ENCODE results near the gene PLAGL1. TPM values are rescaled to one million over a fixed set of nuclear protein-coding genes. Genes with fewer than 3 reads are reported as not detected.

Gene PLAGL1
- total and polyA plus RNA-seq, 2 donors (not counting 1 experiment from before 2014, with no cell fraction given): 23.6 to 36.0 TPM

GRCh38 chr6:143986463-143987065 lies 21.5 kb downstream of the PLAGL1 start:
- TF ChIP-seq EZH2 (IDR thresholded peaks at IDR 0.05; ENCODE audit: borderline replicate concordance, insufficient read depth, low read depth, low read length, poor library complexity, severe bottlenecking) (no peak), CTCF (IDR thresholded peaks at IDR 0.05) (no peak)
- intact Hi-C loops (cut with micrococcal nuclease): no loop called here
- H3K9me3 ChIP-seq (ENCODE audit: control extremely low read depth in 1 of 3, control insufficient read depth in 2 of 3, insufficient read depth in 1 of 3, low read length in 2 of 3): peaks cover 0 to 2% (median 0%) of the 10 kb centered on the region in 3 donors
- no peak overlapping the region for H3K4me2 ChIP-seq (replicated peaks; ENCODE audit: low read depth, low read length, poor library complexity, severe bottlenecking)
- no peaks in the 10 kb centered on the region for H3K36me3 ChIP-seq (replicated peaks in 1 of 2; ENCODE audit: control extremely low read depth in 1 of 2, control insufficient read depth in 1 of 2, extremely low read depth in 1 of 2, insufficient read depth in 2 of 2, low read length in 1 of 2)
- no peaks in the 10 kb centered on the region for H3K4me1 ChIP-seq (ENCODE audit: control insufficient read depth in 2 of 2, insufficient read depth in 2 of 2, low read length in 2 of 2)
- peaks cover 3% of the 10 kb centered on the region for H3K9me3 Mint-ChIP-seq (ENCODE audit: insufficient read depth)
- no peak overlapping the region for H3K27ac ChIP-seq (ENCODE audit: low read length in 2 of 2)
- H3K9ac ChIP-seq (ENCODE audit: low read length): no peak overlapping the region
- ChIA-PET CTCF (interaction anchor here (1.7 kb wide), 1 partner anchor 47 kb away, joined by 7 read pairs; no protein-coding TSS in a partner anchor), POLR2A (no interaction called here)
- no peaks in the 10 kb centered on the region for H4K20me1 ChIP-seq (ENCODE audit: control insufficient read depth, insufficient read depth, low read length, poor library complexity, severe bottlenecking)
- H3K4me3 Mint-ChIP-seq: no peak overlapping the region
- no peaks in the 10 kb centered on the region for H3K79me2 ChIP-seq (ENCODE audit: control insufficient read depth, insufficient read depth, low read length)
- H3K4me3 ChIP-seq (ENCODE audit: control extremely low read depth in 1 of 5, extremely low read depth in 1 of 5, insufficient read depth in 1 of 5, low read depth in 2 of 5, low read length in 4 of 5): no peak overlapping the region
- 100% methylated on average over 1 of the region's 5 CpGs for WGBS (ENCODE audit: insufficient coverage)
- H3K4me1 Mint-ChIP-seq: no peaks in the 10 kb centered on the region
- no peaks in the 10 kb centered on the region for H3K27me3 Mint-ChIP-seq
- ATAC-seq (ENCODE audit: low read depth) (no peak), DNase-seq (no peak)
- H2AFZ ChIP-seq (ENCODE audit: insufficient read depth, low read depth, low read length, poor library complexity, severe bottlenecking): no peak overlapping the region
- no peak overlapping the region for H3K27ac Mint-ChIP-seq
- no peaks in the 10 kb centered on the region for H3K27me3 ChIP-seq (replicated peaks in 1 of 4; ENCODE audit: control extremely low read depth in 1 of 4, control insufficient read depth in 3 of 4, insufficient read depth in 4 of 4, low read length in 3 of 4)

DNA sequence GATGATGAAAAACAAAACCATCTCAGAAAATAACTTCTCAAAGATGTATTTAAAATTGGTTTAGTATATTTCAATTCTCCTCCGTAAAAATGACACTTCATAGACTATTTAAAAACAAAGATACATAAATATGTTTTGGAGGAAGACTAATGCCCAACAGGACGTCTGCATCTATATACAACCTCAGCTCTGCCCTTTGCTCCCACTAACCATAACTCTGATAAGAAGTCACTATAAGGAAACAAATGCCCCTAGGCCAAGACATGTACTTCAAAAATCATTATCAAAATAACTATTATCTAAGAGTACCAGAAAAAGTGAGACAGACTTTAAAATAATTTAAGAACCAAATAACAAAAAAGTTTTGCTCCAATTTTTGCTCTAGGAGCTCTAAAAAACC lies 23.4 kb downstream of the PLAGL1 start:
- no peaks in the 10 kb centered on the region for H3K79me2 ChIP-seq (ENCODE audit: control insufficient read depth, insufficient read depth, low read length)
- H3K27me3 Mint-ChIP-seq: no peaks in the 10 kb centered on the region
- DNase-seq: no peak
- no peaks in the 10 kb centered on the region for H3K27me3 ChIP-seq (replicated peaks in 1 of 4; ENCODE audit: control extremely low read depth in 1 of 4, control insufficient read depth in 3 of 4, insufficient read depth in 4 of 4, low read length in 3 of 4)
- intact Hi-C loops (cut with micrococcal nuclease): no loop called here
- TF ChIP-seq EZH2 (IDR thresholded peaks at IDR 0.05; ENCODE audit: borderline replicate concordance, insufficient read depth, low read depth, low read length, poor library complexity, severe bottlenecking) (no peak), CTCF (IDR thresholded peaks at IDR 0.05) (no peak)
- H3K27ac Mint-ChIP-seq: no peak overlapping the region
- H3K4me2 ChIP-seq (replicated peaks; ENCODE audit: low read depth, low read length, poor library complexity, severe bottlenecking): no peak overlapping the region
- H2AFZ ChIP-seq (ENCODE audit: insufficient read depth, low read depth, low read length, poor library complexity, severe bottlenecking): no peak overlapping the region
- H3K9me3 Mint-ChIP-seq (ENCODE audit: insufficient read depth): peaks cover 3% of the 10 kb centered on the region
- H3K4me3 ChIP-seq (ENCODE audit: control extremely low read depth in 1 of 5, extremely low read depth in 1 of 5, insufficient read depth in 1 of 5, low read depth in 2 of 5, low read length in 4 of 5): no peak overlapping the region
- H3K4me1 ChIP-seq (ENCODE audit: control insufficient read depth in 2 of 2, insufficient read depth in 2 of 2, low read length in 2 of 2): no peaks in the 10 kb centered on the region
- no peaks in the 10 kb centered on the region for H3K36me3 ChIP-seq (replicated peaks in 1 of 2; ENCODE audit: control extremely low read depth in 1 of 2, control insufficient read depth in 1 of 2, extremely low read depth in 1 of 2, insufficient read depth in 2 of 2, low read length in 1 of 2)
- H3K27ac ChIP-seq (ENCODE audit: low read length in 2 of 2): no peak overlapping the region
- no peaks in the 10 kb centered on the region for H4K20me1 ChIP-seq (ENCODE audit: control insufficient read depth, insufficient read depth, low read length, poor library complexity, severe bottlenecking)
- no peak overlapping the region for H3K4me3 Mint-ChIP-seq
- peaks cover 0 to 2% (median 1%) of the 10 kb centered on the region in 3 donors for H3K9me3 ChIP-seq (ENCODE audit: control extremely low read depth in 1 of 3, control insufficient read depth in 2 of 3, insufficient read depth in 1 of 3, low read length in 2 of 3)
- H3K4me1 Mint-ChIP-seq: no peaks in the 10 kb centered on the region
- ChIA-PET CTCF (no interaction called here), POLR2A (no interaction called here)
- WGBS (ENCODE audit: insufficient coverage): no CpG with 5 or more reads among the region's 2 CpGs
- ATAC-seq (ENCODE audit: low read depth): no peak
- no peak overlapping the region for H3K9ac ChIP-seq (ENCODE audit: low read length)
